ENCODE measurements around the gene RGS1.
A peak's percentile ranks its signal among the peaks of the same experiment; 100 is the strongest.

RGS1 gene, protein sequence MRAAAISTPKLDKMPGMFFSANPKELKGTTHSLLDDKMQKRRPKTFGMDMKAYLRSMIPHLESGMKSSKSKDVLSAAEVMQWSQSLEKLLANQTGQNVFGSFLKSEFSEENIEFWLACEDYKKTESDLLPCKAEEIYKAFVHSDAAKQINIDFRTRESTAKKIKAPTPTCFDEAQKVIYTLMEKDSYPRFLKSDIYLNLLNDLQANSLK

DNA sequence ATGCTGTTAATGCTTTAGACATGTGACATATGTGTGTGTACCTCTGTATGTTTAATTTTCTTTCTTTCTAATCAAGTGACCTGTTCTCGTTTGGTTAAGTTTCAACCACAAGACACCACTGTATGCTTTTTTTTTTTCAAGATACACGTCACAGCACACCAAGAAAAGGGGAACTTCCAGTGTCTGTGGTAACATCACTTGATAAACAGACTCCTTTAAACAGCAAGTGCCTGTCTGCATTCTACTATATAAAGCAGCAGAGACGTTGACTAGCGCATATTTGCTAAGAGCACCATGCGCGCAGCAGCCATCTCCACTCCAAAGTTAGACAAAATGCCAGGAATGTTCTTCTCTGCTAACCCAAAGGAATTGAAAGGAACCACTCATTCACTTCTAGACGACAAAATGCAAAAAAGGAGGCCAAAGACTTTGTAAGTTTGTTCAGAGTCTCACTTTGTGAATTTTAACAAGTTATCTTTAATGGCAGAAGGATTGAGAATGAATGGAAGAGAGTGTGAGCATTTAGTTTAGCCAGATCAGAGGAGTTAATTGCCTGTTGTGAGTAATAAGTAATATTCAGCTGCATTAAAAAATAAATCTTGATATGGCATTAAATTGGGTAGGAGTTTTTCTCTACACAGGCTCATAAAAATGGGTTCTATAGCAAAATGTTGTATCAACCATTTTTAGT is at the start of gene RGS1:
Gene RGS1, plus strand, starts transcription at position 275 of the 691 bp plus-strand sequence. Its CDS starts 20 bp downstream, at position 295.
- peak; percentile 53 for DNase-seq

GRCh38 chr1:192527111-192527795 is 48.3 kb upstream of the RGS1 start:
- no peak for DNase-seq

DNA sequence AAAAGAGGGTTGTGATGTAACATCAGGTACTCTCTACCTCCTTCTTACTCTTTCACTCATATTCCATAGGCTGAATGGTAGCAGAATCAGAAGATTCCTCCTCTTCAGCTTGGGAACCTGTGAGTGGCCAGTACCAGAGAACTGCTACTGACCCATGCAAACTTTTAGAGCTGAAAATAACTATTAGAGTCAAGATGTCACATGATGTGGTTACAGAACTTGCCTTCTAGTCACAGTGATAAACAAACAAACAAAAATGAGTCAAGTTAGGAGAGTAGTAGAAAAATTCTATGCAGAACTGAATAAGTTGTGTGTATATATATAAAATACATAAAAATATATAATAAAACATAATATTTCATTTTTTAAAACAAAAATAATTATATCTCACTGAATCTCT is 47.6 kb upstream of the RGS1 start:
- DNase-seq, result no peak

GRCh38 chr1:192529031-192529755 is 46.4 kb upstream of the RGS1 start:
- no peak for DNase-seq

- no peak for DNase-seq
Observed at GRCh38 chr1:192529811-192530210, 45.8 kb upstream of the RGS1 start.

- no peak for DNase-seq
Observed at GRCh38 chr1:192530254-192530653, 45.3 kb upstream of the RGS1 start.

DNA sequence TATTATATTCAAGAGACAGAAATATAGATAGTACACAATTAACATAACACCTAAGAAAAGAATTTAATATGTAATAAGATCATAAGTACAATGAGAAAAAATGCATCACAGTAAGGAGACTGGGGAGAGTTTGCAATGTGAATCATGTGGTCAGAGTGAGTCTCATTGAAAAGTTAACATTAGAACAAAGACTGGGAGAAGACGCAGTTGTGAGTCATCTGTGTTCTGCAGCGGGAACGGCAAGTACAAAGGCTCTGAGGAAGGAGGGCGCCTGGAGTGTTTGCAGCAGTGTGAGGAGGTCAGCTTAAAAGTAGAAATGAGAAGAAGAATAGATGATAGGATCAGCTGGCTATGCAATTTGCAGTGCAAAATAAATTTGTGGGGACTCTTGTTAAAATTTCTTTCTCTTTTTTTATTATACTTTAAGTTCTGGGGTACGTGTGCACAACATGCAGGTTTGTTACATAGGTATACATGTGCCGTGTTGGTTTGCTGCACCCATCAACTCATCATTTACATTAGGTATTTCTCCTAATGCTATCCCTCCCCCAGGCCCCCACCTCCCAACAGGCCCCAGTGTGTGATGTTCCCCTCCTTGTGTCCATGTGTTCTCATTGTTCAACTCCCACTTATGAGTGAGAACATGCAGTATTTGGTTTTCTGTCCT is 44.4 kb upstream of the RGS1 start:
- peak; percentile 60 for DNase-seq

DNA sequence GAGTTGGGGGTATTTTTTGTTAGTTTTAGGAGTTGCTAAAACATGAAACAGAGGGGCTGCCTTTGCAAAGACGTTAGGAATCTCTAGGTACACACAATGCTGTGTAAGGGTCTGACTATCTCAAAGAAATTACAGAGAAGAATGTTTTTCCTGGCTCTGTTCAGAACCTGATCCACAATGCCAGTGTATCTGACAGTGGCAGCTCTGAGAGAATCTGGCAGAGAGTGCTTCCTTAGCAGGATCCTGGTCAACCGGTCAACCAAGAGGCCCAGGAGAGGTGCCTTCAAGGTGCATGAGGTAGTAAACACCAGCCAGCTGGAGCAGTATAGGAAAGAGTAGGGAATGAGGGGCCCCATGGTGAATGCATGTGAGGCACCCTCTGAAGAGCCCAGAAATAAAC is 40.9 kb upstream of the RGS1 start:
- no peak for DNase-seq

DNA sequence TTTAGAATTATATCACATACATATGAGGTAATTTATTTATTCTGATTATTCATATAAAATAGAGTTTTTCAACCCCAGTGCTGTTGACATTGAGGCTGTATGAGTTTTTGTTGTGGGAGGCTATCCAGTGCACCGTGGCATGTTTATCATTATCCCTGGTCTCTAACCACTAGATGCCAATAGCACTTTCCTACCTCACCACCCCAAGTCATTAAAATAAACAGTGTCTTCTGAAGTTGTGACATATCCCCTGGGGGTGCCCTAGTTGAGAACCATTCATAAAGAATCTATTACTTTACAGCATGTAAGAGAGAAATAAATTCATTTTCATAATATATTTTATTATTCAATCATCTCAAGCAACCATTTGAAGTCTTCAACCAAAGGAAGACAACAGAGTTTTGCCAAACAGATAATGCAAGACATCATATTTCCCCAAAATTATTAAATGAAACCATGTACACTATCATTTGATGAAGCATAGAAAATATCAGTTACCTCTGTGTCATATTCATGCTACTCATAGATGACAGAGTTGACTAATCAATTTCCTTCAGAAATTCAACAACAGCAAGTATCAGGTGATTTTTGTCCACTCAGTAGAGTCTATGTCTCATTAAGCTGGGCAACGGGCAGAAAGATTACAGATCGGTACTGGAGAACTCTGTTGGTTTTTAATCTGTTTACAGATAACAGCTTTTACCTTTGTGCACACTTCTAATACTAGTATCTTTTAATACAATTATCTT is 39.5 kb upstream of the RGS1 start:
- no peak for DNase-seq

GRCh38 chr1:192538407-192539296 is 36.9 kb upstream of the RGS1 start:
- peak; percentile 19 for DNase-seq

GRCh38 chr1:192539297-192540092 is 36.1 kb upstream of the RGS1 start:
- DNase-seq, result no peak

DNA sequence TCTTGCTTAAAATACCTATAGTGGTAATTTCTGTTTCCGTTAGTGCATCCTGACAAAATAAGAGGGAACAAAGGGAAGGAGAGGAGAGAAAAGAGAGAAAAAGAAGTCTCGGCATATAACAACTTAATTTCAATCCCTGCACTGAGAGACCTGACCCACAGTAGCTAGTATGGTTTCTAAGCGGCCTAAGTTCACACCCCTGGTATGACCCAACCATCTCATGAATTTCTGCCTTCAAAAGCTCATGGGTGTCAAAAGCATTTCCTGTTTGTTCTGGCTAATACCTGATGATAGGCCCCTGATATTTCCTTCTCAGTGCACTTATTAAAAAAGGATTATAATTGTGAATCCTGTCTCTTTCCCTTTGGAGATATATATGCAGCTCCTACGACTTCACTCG is 32.1 kb upstream of the RGS1 start:
- DNase-seq, result no peak

- DNase-seq, result no peak
Observed at GRCh38 chr1:192545896-192546521, 29.6 kb upstream of the RGS1 start.

DNA sequence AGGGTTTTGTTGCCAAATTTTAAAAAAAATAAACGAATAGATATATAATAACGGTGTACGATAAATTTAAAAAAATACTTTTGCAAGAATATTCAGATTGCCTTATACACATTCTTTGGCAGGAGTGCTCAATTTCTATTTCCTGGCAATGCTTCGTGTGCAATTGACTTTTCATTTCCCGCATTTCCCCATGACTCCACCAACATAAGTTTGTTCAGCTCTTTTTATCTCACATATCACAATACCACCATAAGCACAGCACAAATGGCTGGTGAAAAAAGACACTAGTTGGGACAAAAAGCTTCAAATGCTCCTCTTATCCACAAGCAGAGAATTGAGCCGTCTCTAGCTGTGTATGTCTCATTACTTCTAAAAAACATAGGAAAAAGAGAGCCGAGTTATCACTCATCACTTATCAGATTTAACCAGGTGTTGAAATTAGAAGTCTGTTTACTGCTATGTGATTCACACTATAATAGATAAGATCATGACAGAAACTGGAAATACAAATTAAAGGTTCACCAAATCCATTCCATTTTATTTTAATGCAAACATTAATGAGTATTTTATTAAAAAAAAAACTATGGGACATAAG is 28.9 kb upstream of the RGS1 start:
- no peak for DNase-seq

DNA sequence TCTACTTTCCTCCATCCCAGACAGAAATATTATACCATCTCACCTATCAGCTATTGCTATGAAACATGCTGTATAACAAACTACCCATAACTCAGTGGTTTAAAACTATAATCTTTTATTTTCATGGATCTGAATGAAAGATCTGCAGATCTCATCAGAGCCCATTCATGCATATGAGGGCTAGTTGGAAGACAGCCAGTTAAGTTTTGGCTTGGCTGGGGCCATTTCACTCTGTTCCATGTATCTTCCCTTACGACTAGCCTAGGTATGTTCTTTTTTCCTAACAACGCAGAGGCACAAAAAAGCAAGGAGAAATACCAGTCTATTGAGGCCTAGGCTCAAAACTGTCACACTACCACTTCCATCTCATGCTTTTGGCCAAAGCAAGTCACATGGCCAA is 28.1 kb upstream of the RGS1 start:
- no peak for DNase-seq

DNA sequence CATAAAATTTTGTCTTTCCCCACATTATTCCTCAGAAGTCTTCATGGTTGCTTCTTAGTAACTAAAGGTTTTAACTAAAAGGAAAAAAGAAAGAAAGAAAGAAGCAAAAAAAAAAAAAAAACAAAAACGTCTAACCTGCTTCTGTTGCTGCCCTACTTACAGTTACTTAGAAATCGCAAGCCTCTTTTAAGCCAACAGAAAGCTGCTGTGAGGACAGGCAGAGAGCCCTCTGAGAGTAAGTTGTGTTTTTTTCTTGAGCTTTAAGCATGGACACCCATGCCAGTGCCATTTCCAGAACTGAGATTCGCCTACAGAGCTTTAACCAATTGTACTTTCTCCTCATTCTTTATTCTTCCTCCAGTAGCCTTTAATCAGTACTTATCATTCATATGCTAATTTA is 25.6 kb upstream of the RGS1 start:
- DNase-seq, result no peak

DNA sequence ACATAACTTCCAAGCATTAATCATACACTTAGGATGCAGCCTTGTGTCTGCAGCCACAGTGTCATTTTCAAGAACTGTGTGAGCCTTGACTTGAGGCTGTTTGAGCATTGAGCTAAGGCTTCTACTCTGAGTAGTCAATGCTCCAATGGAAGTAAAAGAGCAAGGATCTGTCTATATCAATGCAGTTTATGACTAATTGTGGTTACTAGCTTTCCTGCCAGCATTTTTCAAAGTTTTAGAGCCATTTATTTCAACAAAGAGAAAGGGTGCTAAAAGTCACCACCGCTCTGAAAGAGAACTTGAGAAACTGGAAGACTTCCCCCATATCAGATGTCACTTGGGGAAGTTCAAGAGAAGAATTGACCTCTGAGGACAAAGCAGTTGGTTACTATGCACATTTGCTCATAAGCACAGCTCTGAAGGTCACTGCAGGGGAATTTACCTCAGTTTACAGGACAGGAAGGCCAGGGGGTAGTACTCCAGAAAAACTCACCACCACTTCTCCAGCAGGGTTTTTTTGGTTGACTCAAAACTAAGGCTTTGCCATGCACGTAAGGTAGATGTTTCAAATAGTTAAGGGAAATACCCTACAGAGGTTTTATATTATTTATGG is 24.5 kb upstream of the RGS1 start:
- DNase-seq, result no peak

DNA sequence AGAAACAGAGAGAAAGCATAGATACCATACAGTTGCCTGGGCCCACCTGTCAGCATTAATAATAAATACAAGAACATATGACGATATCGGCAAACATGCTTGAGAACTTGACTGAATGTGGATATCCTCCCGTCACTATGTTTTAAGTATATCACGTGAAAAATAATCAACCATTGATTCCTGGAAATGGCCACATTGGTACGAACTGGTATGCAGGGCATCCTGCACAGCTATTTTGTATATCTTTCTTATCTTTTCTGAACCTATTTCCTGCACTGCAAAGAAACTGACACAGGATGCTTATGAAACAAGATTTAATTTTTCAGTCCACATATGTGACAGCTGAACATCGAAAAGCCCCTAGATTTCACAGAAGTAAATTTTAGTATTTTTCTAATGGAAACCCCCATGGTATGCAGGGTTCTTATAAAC is 22.8 kb upstream of the RGS1 start:
- no peak for DNase-seq

GRCh38 chr1:192553741-192554140 is 21.8 kb upstream of the RGS1 start:
- DNase-seq, result no peak

All from stimulated activated CD4-positive, alpha-beta T cell treated with anti-CD3 and anti-CD28 coated beads, Interleukin-4, amount 100 ng/mL, for 24 hours (primary cell).